Epithelial cell of prostate (primary cell): ENCODE measurements around the gene MED15.
A peak's percentile ranks its signal among the peaks of the same experiment; 100 is the strongest.
"Not testable (repeated sequence)": the region's sequence is repeated elsewhere in the genome, so short reads cannot be mapped to it uniquely, and the experiment has no call there.

Experiments used
- DNase-seq: peaks from one replicate; pipeline ENCODE4 v3.0.0-alpha.2; 2011; ENCODE audit warnings: low read depth, low spot score
- H3K27ac ChIP-seq: fragments of 450-650 bp; 2 replicates; pipeline ENCODE4 v1.5.1; 2017; ENCODE audit warnings: mild to moderate bottlenecking

The MED15 gene

GRCh38 chr22:20590477-20591294 is 83.3 kb downstream of the MED15 start:
- no peak overlapping the region for H3K27ac ChIP-seq
- no peak for DNase-seq

- DNase-seq, result no peak
- H3K27ac ChIP-seq, result no peak overlapping the region
Observed at GRCh38 chr22:20591295-20591645, 83.9 kb downstream of the MED15 start.

GRCh38 chr22:20591660-20592310 is 84.4 kb downstream of the MED15 start:
- no peak for DNase-seq
- no peak overlapping the region for H3K27ac ChIP-seq

GRCh38 chr22:20594038-20594437 is 86.6 kb downstream of the MED15 start:
- not testable (repeated sequence) for H3K27ac ChIP-seq, DNase-seq

- H3K27ac ChIP-seq, DNase-seq: not testable (repeated sequence)
Observed at GRCh38 chr22:20594486-20594885, 87.1 kb downstream of the MED15 start.

- H3K27ac ChIP-seq, result no peak overlapping the region
- DNase-seq, result no peak
Observed at GRCh38 chr22:20595461-20595860, 88.1 kb downstream of the MED15 start.

- H3K27ac ChIP-seq, result no peak overlapping the region
- no peak for DNase-seq
Observed at GRCh38 chr22:20599117-20599516, 91.7 kb downstream of the MED15 start.

- H3K27ac ChIP-seq, result no peak overlapping the region
- no peak for DNase-seq
Observed at GRCh38 chr22:20600137-20600673, 92.8 kb downstream of the MED15 start.

- H3K27ac ChIP-seq, result no peak overlapping the region
- no peak for DNase-seq
Observed at GRCh38 chr22:20601308-20601707, 93.9 kb downstream of the MED15 start.

- no peak for DNase-seq
- no peak overlapping the region for H3K27ac ChIP-seq
Observed at GRCh38 chr22:20602609-20603164, 95.3 kb downstream of the MED15 start.

- no peak overlapping the region for H3K27ac ChIP-seq
- DNase-seq, result no peak
Observed at GRCh38 chr22:20604092-20604747, 96.8 kb downstream of the MED15 start.

GRCh38 chr22:20604776-20605221 is 97.4 kb downstream of the MED15 start:
- DNase-seq, result no peak
- no peak overlapping the region for H3K27ac ChIP-seq

GRCh38 chr22:20605328-20605727 is 97.9 kb downstream of the MED15 start:
- H3K27ac ChIP-seq, result no peak overlapping the region

GRCh38 chr22:20606041-20606783 is 98.8 kb downstream of the MED15 start:
- H3K27ac ChIP-seq, result no peak overlapping the region

More at GRCh38 chr22:20605328-20605727, 97.9 kb downstream of the MED15 start:
- DNase-seq, result no peak

GRCh38 chr22:20606784-20607128 is 99.3 kb downstream of the MED15 start:
- no peak for DNase-seq
- H3K27ac ChIP-seq, result no peak overlapping the region

More at GRCh38 chr22:20606041-20606783, 98.8 kb downstream of the MED15 start:
- DNase-seq, result peak; percentile 81

GRCh38 chr22:20607157-20607907 is 99.9 kb downstream of the MED15 start:
- no peak for DNase-seq
- no peak overlapping the region for H3K27ac ChIP-seq

- no peak for DNase-seq
- H3K27ac ChIP-seq, result no peak overlapping the region
Observed at GRCh38 chr22:20610243-20610686, 102.9 kb downstream of the MED15 start.

GRCh38 chr22:20610757-20611156 is 103.3 kb downstream of the MED15 start:
- DNase-seq, result no peak
- no peak overlapping the region for H3K27ac ChIP-seq

- no peak for DNase-seq
- no peak overlapping the region for H3K27ac ChIP-seq
Observed at GRCh38 chr22:20611418-20611817, 104.0 kb downstream of the MED15 start.
